HG03469 (cell line): ENCODE measurements around the gene GGT6.

Experiments used
- ATAC-seq: cut with Tn5 transposase; IDR thresholded peaks from one replicate; pipeline ENCODE4 v1.9.1; 2021; ENCODE audit warnings: mild to moderate bottlenecking, moderate library complexity, moderate number of reproducible peaks; ENCODE audit not compliant: unreplicated experiment

GGT6 gene

GRCh38 chr17:4511199-4511932 lies 49.0 kb downstream of the GGT6 start:
- no peak for ATAC-seq

GRCh38 chr17:4510618-4510941 lies 49.8 kb downstream of the GGT6 start:
- no peak for ATAC-seq

GRCh38 chr17:4509923-4510617 lies 50.3 kb downstream of the GGT6 start:
- ATAC-seq, result no peak

- no peak for ATAC-seq
Measured at GRCh38 chr17:4509401-4509800, 51.0 kb downstream of the GGT6 start.

GRCh38 chr17:4508207-4508606 lies 52.2 kb downstream of the GGT6 start:
- ATAC-seq, result no peak

GRCh38 chr17:4507361-4508111 lies 52.8 kb downstream of the GGT6 start:
- no peak for ATAC-seq
